Measurements from ENCODE around the gene PRRC2C.
"Not testable (repeated sequence)": the region's sequence is repeated elsewhere in the genome, so short reads cannot be mapped to it uniquely, and the experiment has no call there.

PRRC2C gene

GRCh38 chr1:171582589-171582988, 97.3 kb downstream of the PRRC2C start:
- in situ Hi-C loops (cut with MboI; ENCODE audit: low sequenced_read_pairs): no loop called here

- in situ Hi-C loops (cut with MboI; ENCODE audit: low sequenced_read_pairs): no loop called here
Observed at GRCh38 chr1:171583591-171584201, 98.4 kb downstream of the PRRC2C start.

GRCh38 chr1:171585715-171586114, 100.4 kb downstream of the PRRC2C start:
- in situ Hi-C loops (cut with MboI; ENCODE audit: low sequenced_read_pairs): no loop called here

GRCh38 chr1:171588230-171588629, 102.9 kb downstream of the PRRC2C start:
- in situ Hi-C loops (cut with MboI; ENCODE audit: low sequenced_read_pairs): no loop called here

- in situ Hi-C loops (cut with MboI; ENCODE audit: low sequenced_read_pairs): no loop called here
Observed at GRCh38 chr1:171590022-171590421, 104.7 kb downstream of the PRRC2C start.

- in situ Hi-C loops (cut with MboI; ENCODE audit: low sequenced_read_pairs): no loop called here
Observed at GRCh38 chr1:171595324-171595723, 110.0 kb downstream of the PRRC2C start.

- in situ Hi-C loops (cut with MboI; ENCODE audit: low sequenced_read_pairs): no loop called here
Observed at GRCh38 chr1:171596119-171596518, 110.8 kb downstream of the PRRC2C start.

- in situ Hi-C loops (cut with MboI; ENCODE audit: low sequenced_read_pairs): no loop called here
Observed at GRCh38 chr1:171596705-171597104, 111.4 kb downstream of the PRRC2C start.

GRCh38 chr1:171597203-171597602, 111.9 kb downstream of the PRRC2C start:
- in situ Hi-C loops (cut with MboI; ENCODE audit: low sequenced_read_pairs): no loop called here

- in situ Hi-C loops (cut with MboI; ENCODE audit: low sequenced_read_pairs): not testable (repeated sequence)
Observed at GRCh38 chr1:171600310-171600709, 115.0 kb downstream of the PRRC2C start.

GRCh38 chr1:171600862-171601261, 115.5 kb downstream of the PRRC2C start:
- in situ Hi-C loops (cut with MboI; ENCODE audit: low sequenced_read_pairs): no loop called here

- in situ Hi-C loops (cut with MboI; ENCODE audit: low sequenced_read_pairs): not testable (repeated sequence)
Observed at GRCh38 chr1:171603042-171603441, 117.7 kb downstream of the PRRC2C start.

GRCh38 chr1:171606402-171606941, 121.1 kb downstream of the PRRC2C start:
- in situ Hi-C loops (cut with MboI; ENCODE audit: low sequenced_read_pairs): no loop called here

- in situ Hi-C loops (cut with MboI; ENCODE audit: low sequenced_read_pairs): no loop called here
Observed at GRCh38 chr1:171610385-171610784, 125.1 kb downstream of the PRRC2C start.

GRCh38 chr1:171611306-171611705, 126.0 kb downstream of the PRRC2C start:
- in situ Hi-C loops (cut with MboI; ENCODE audit: low sequenced_read_pairs): no loop called here

GRCh38 chr1:171613282-171613681, 128.0 kb downstream of the PRRC2C start:
- in situ Hi-C loops (cut with MboI; ENCODE audit: low sequenced_read_pairs): no loop called here

GRCh38 chr1:171615122-171615906, 130.0 kb downstream of the PRRC2C start:
- in situ Hi-C loops (cut with MboI; ENCODE audit: low sequenced_read_pairs): not testable (repeated sequence)

GRCh38 chr1:171616586-171616985, 131.3 kb downstream of the PRRC2C start:
- in situ Hi-C loops (cut with MboI; ENCODE audit: low sequenced_read_pairs): no loop called here

- in situ Hi-C loops (cut with MboI; ENCODE audit: low sequenced_read_pairs): no loop called here
Observed at GRCh38 chr1:171622152-171622462, 136.8 kb downstream of the PRRC2C start, which contains the start of gene MYOCOS. Gene MYOCOS (plus strand): TSS chr1:171622243. CDS start chr1:171623884, 1,641 bp downstream.

GRCh38 chr1:171623651-171624331, 138.5 kb downstream of the PRRC2C start:
- in situ Hi-C loops (cut with MboI; ENCODE audit: low sequenced_read_pairs): no loop called here

GRCh38 chr1:171625225-171625624, 139.9 kb downstream of the PRRC2C start:
- in situ Hi-C loops (cut with MboI; ENCODE audit: low sequenced_read_pairs): loop anchor here (25.0 kb wide), 1 partner anchor 362 kb away; no protein-coding TSS in a partner anchor
